Measurements from ENCODE around the gene EFCAB13.

DNA sequence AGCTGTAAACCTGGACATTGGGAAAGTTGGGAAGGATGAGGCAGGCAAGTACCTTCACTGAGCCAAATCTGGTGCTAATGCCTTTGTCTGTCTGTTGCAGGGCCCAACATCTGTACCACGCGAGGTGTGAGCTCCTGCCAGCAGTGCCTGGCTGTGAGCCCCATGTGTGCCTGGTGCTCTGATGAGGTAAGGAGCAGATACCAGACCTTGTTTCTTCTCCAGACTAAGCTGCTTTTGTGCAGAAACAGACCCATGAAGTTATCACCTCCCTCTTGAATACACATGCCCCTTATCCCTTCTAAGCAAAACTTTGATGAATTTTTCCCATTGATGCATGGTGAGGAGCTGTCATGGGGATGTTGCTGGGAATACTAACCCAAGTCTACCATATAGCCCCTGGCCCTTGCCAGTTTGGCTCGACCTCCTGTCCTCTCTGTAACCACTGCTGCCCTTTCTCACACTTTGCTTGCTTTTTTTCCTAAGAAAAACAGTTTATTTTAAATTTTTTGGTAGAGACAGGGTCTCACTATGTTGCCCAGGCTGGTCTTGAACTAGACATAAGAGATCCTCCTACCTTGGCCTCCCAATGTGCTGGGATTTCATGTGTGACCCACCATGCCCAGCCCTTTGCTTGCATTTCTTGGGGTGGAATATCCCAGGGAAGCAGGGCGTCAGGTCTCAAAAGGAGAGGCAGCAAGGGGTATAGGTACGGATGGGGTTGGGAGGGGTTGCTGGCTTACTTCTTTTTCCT is 49.3 kb upstream of the EFCAB13 start:
- TF ChIP-seq, protein P1, sequence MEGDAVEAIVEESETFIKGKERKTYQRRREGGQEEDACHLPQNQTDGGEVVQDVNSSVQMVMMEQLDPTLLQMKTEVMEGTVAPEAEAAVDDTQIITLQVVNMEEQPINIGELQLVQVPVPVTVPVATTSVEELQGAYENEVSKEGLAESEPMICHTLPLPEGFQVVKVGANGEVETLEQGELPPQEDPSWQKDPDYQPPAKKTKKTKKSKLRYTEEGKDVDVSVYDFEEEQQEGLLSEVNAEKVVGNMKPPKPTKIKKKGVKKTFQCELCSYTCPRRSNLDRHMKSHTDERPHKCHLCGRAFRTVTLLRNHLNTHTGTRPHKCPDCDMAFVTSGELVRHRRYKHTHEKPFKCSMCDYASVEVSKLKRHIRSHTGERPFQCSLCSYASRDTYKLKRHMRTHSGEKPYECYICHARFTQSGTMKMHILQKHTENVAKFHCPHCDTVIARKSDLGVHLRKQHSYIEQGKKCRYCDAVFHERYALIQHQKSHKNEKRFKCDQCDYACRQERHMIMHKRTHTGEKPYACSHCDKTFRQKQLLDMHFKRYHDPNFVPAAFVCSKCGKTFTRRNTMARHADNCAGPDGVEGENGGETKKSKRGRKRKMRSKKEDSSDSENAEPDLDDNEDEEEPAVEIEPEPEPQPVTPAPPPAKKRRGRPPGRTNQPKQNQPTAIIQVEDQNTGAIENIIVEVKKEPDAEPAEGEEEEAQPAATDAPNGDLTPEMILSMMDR (IDR thresholded peaks at IDR 0.05), result no peak
- TF ChIP-seq, protein P2, sequence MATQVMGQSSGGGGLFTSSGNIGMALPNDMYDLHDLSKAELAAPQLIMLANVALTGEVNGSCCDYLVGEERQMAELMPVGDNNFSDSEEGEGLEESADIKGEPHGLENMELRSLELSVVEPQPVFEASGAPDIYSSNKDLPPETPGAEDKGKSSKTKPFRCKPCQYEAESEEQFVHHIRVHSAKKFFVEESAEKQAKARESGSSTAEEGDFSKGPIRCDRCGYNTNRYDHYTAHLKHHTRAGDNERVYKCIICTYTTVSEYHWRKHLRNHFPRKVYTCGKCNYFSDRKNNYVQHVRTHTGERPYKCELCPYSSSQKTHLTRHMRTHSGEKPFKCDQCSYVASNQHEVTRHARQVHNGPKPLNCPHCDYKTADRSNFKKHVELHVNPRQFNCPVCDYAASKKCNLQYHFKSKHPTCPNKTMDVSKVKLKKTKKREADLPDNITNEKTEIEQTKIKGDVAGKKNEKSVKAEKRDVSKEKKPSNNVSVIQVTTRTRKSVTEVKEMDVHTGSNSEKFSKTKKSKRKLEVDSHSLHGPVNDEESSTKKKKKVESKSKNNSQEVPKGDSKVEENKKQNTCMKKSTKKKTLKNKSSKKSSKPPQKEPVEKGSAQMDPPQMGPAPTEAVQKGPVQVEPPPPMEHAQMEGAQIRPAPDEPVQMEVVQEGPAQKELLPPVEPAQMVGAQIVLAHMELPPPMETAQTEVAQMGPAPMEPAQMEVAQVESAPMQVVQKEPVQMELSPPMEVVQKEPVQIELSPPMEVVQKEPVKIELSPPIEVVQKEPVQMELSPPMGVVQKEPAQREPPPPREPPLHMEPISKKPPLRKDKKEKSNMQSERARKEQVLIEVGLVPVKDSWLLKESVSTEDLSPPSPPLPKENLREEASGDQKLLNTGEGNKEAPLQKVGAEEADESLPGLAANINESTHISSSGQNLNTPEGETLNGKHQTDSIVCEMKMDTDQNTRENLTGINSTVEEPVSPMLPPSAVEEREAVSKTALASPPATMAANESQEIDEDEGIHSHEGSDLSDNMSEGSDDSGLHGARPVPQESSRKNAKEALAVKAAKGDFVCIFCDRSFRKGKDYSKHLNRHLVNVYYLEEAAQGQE (IDR thresholded peaks at IDR 0.05; ENCODE audit: insufficient read depth in 1 of 2, low read depth in 2 of 2, low read length in 1 of 2), result no peak
- TF ChIP-seq SIN3A (IDR thresholded peaks at IDR 0.05; ENCODE audit: borderline replicate concordance, insufficient read depth, low read depth, low read length), result no peak
- TF ChIP-seq POLR2AphosphoS5 (IDR thresholded peaks at IDR 0.05; ENCODE audit: low read depth, low read length), result no peak
- no peak for TF ChIP-seq TCF7L2 (IDR thresholded peaks at IDR 0.05; ENCODE audit: low read depth, low read length)
